GM10266 (cell line): ENCODE measurements around the gene POLR2F.
"Not testable (repeated sequence)": the region's sequence is repeated elsewhere in the genome, so short reads cannot be mapped to it uniquely, and the experiment has no call there.

ENCODE experiments used
- DNase-seq: peaks from one replicate; pipeline ENCODE4 v3.0.0; 2012; ENCODE audit errors: extremely low spot score
- CTCF ChIP-seq: IDR thresholded peaks from 2 replicates; pipeline ENCODE4 v1.5.1; 2012; ENCODE audit warnings: mild to moderate bottlenecking, low read depth; ENCODE audit not compliant: control insufficient read depth, insufficient read depth; ENCODE audit errors: missing control alignments

The POLR2F gene

GRCh38 chr22:37951305-37951704 is 2.2 kb upstream of the POLR2F start:
- DNase-seq, result no peak
- no peak for TF ChIP-seq CTCF

- DNase-seq, result not testable (repeated sequence)
Observed at GRCh38 chr22:37952629-37953028, 870 bp upstream of the POLR2F start.

DNA sequence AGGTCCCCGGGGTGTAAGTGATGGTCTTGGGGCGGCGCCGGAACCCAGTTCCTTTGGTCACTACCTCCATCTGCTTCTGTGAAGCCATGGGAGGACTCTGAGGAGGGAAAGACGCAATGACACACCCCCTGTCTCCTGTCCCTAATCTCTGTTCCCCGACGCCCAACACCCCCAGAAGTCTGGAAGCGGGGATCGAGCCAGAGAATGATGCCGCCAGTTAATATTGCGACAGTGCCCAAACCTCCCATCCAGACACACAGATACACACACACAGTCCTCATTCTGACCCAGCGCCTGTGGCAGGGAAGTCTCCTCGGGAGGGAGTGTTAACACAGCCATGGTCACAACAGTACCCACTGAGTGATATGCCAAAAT is 450 bp upstream of the POLR2F start:
- DNase-seq, result no peak
- TF ChIP-seq CTCF, result no peak

- no peak for DNase-seq
- TF ChIP-seq CTCF, result no peak
Observed at GRCh38 chr22:37954686-37955085, 1.2 kb downstream of the POLR2F start.

DNA sequence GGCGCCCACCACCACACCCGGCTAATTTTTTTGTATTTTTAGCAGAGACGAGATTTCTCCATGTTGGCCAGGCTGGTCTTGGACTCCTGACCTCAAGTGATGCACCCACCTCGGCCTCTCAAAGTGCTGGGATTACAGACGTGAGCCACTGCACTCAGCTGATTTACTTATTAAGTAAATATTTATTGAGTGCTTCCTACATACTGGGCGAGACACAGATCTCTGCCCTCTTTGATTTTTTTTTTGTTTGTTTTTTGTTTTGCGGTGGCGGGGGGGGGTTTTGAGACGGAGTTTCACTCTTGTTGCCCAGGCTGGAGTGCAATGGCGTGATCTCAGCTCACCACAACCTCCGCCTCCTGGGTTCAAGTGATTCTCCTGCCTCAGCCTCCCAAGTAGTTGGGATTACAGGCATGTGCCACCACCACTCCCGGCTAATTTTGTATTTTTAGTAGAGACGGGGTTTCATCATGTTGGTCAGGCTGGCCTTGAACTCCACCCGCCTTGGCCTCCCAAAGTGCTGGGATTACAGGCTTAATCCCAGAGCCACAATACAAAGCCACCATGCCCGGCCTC is 2.4 kb downstream of the POLR2F start:
- not testable (repeated sequence) for DNase-seq

DNA sequence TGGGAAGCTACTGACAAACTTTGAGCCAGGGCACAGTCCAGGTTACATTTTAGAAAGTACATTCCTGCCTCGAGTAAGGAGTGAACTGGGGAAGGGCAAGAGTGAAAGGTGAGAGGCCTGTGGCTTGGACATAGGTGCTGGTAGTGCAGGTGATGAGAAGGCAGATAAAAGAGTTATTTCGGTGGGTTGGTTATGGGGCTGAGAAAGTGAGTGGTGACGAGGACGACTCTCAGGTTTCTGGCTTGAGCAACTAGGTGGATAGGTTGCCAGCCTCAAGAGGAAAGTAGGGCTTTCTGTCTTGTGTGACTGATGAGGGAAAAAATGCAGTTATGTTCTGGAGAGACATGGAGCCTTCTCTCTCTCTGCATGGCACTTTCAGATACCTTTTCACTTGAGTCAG is 3.7 kb downstream of the POLR2F start:
- no peak for TF ChIP-seq CTCF
- DNase-seq, result no peak

DNA sequence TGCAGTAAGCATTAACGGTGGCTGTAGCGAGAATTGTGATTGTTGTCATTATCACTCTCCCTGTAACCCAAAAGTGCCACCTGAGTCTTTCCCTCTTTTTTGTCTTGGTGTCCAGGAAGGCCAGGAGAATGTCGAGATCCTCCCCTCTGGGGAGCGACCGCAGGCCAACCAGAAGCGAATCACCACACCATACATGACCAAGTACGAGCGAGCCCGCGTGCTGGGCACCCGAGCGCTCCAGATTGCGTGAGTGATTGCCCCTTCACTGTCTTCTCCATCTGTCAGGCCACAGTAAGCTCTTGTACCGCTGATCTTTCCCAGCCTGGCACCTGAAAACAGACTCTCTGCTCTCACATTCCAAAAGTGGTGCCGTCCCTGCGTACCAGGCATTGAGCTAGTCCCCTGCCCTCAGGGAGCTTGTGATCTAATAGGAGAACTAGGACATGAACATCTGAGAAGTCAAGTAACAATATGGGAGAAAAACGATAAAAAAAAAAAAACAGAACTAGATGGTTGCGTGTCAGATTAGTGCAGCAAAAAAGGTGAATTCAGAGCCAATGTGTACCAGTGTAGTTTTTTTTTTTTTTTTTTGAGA is 5.8 kb downstream of the POLR2F start:
- TF ChIP-seq CTCF, result no peak
- DNase-seq, result no peak

- no peak for TF ChIP-seq CTCF
- no peak for DNase-seq
Observed at GRCh38 chr22:37961062-37961461, 7.6 kb downstream of the POLR2F start.
